Stimulated activated CD4-positive, alpha-beta T cell treated with anti-CD3 and anti-CD28 coated beads, Interleukin-15, amount 100 ng/mL, for 1 hour (primary cell): Measurements from ENCODE around the gene CHST15.

Source experiments
- DNase-seq, 2 donors: peaks; one replicate each; pipeline ENCODE4 v3.0.0-alpha.2; 2020; ENCODE audit warnings: low read depth in 1 of 2, low spot score in 1 of 2

The CHST15 gene

DNA sequence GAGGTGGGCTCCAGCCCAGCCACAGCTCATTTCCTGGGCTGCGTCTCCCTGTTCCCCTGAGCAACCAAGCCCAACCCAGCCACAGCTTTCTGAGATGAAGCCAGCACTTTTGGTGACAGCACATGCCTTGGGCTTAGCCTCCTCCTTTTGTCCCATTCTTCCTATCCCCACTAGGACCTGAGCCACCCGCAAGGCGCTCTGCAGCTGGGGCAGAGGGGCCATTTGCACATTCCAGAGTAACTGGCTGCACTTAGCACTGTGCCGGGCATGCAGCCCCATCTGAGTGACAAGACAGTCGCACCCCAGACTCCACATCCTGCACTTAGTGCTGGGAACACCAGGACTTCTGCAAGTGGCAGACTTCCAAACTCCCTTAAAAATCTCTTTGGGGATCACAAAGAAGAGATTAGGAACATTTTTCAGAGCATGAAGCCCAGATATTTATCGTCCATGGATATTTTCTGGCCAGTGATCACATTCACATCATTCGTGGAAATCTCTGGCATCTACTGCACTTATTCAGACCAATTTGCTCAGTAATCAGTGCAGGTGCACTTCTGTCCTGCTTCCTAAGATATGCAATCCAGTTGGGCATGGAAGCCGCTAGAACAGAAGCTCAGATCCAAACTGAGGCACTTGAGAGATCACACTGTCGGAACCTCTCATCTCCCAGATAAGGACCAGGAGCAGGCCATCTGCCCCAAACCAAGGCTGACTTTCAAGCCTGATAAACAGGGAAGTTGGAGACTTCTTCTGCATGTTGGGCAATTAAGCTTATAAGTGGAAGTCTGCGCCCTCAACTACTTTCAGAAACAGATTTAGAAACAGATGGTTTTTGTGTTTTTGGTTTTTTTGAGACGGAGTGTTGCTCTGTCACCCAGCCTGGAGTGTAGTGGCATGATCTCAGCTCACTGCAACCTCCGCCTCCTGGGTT lies 26.4 kb downstream of the CHST15 start:
- no peak for DNase-seq

GRCh38 chr10:124066126-124066700 lies 27.2 kb downstream of the CHST15 start:
- DNase-seq: no peak

GRCh38 chr10:124065382-124066125 lies 27.8 kb downstream of the CHST15 start:
- no peak for DNase-seq

GRCh38 chr10:124064676-124065075 lies 28.7 kb downstream of the CHST15 start:
- DNase-seq: no peak

DNA sequence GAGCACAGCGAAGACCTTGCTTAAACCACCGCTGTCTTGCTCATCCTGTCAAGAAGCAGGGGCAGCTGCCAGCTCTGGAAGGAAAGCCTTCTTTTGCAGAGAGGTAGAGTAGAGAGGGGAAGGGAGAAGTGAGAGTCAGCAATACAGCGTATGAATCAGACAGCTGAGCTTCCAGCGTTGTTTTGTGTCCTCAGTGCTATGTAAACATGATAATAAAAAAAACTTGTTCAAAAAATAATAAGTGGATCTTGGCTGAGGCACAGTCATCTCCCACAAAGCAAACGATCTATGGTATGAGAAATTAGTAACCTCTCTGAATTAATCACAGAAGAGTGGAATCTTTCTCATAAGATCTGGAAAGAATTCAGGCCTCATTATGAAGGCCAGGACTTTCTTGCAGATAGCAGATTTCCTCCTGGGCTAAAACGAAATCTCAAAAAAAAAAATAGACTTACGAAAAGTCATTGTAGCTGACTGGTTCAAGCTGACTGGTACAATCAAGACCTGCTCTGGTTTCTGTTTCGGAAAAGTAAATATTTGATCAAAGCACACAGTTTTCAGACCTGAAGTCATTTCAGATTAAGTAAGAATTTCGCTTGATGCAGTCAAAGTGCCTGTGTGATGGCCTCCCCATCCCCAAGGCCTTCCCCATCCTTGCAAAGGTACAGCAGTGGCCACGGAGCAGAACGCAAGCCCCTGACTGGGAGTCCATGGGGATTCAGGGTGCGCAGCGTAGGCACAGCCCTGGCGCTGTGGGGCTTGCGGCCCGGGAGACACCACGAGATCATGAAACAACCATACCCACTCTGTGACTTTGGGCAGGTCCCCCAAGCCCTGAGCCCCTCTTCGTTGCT lies 29.4 kb downstream of the CHST15 start:
- DNase-seq: no peak

DNA sequence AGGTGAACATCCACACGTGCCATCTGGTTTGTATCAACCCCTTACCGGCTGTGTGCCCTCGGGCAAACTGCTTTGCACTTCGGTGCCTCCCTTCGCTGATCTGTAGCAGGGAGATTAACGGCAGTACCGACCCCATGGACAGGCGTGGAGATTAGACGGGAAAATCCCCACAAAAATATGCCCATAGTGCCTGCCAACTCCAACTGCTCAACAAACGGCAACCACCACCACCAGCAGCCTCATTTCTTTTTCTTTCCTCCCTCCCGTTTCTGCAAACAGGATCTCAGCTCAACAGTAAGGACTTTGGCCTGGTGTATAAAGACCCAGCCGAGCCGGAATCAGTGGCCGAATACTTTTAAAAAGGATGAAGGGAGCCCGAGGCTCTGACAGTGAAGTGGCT lies 31.0 kb downstream of the CHST15 start:
- DNase-seq: no peak

- DNase-seq: no peak
Measured at GRCh38 chr10:124061030-124061429, 32.4 kb downstream of the CHST15 start.

- DNase-seq: no peak
Measured at GRCh38 chr10:124060148-124060720, 33.2 kb downstream of the CHST15 start.

DNA sequence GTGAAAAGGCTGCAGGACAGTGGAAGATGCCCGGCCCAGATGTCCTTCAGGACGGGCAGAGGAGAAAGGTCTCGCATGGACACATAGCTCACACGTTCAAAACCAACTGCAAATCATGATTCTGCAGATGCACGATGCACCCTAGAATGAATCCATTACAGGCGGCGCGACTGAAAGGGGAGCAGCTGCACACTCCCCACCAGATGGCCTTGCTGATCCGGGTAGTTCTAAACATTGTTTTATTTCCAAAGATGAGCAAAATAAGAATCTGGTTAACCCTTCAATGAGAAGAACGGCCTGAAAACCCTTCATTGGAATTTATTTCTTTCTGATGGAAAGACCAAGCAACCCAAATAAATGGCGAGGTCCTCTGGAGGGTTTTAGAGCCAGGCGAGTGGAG lies 33.8 kb downstream of the CHST15 start:
- no peak for DNase-seq

DNA sequence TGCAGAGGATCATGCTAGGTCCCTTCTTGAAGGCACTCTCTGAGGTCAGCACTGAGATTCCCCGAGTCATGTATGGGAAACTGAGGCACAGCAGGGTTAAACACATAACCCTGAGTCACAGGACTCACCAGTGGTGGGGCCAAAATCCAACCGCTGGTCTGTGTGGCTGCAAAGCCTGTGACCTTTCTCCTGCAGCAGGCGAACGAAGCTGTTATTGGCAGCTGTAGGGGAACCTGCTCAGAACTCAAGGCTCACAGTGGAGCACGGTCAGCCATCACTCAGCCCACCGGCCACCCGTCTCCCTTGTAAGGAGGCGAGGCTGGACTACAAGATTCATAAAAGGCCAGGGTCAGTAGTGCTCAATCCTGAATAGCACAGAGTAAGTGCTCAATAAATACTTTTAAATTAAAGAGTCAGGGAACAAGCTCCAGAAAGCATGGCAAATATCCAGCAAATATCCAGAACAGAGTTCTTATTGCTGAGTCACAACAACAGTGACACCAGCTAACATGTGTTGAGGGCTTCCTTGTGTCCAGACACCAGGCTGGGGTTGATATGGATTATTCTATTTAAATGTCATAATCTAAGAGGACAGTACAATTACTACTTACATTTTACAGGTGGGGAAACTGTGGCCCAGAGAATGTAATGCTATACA lies 34.9 kb downstream of the CHST15 start:
- DNase-seq: no peak

DNA sequence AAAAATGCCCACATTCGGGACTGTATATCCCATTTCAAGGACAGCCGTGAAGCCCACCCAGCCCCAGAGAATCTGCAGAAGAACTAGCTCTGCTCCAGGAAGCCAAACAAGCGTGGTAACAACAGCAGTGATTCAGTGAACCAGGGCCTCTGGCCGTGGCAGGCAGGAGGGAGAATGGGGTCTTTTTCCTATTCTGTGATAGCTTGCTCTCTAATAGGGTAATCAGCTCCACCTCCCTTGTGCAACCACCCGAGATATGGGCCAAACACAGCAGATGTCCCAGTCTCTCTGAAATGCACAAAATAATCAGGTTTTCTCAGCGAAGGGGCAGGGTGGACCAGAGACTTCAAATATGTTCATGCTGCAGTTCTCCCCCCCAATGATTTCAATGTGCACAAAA lies 35.8 kb downstream of the CHST15 start:
- DNase-seq: no peak

- DNase-seq: no peak
Measured at GRCh38 chr10:124056337-124056980, 36.9 kb downstream of the CHST15 start.

DNA sequence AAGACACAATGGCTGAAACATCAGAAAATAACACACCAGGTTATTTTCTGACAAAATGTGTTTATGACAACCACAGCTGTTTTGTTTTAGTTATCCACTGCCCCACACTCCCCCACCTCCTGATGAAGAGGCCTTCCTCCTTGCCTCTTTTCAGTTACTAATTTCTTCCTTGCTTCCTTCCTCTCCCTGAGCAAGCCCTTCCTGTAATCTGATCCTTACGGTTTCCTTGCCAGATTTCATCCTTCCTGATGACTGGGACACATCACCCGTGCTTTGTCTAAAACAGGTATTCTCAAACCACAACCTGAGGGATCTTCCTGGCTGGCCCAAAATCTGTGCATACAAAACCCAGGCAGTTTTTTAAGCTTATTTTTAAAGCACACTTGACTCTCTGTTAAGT lies 39.4 kb downstream of the CHST15 start:
- DNase-seq: no peak

GRCh38 chr10:124052561-124052960 lies 40.8 kb downstream of the CHST15 start:
- no peak for DNase-seq

GRCh38 chr10:124050021-124051015 lies 43.1 kb downstream of the CHST15 start:
- no peak for DNase-seq

DNA sequence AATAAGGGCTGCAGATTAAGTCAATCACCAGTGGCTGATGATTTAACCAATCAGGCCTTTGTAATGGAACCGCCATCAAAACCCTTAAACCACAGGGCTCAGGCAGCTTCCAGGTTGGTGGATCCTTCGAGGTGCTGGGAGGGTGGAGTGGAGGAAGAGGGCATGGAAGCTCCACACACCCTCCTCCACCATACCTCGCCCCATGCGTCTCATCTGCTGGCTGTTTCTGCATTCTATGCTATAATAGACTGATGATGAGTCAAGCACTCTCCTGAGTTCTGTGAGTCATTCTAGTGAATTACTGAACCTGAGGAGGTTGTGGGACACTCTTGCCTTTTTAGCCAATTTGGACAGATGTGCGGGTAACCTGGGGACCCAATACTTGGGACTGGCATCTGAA lies 43.9 kb downstream of the CHST15 start:
- DNase-seq: no peak

GRCh38 chr10:124048371-124049290 lies 44.8 kb downstream of the CHST15 start:
- no peak for DNase-seq
